Measurements from ENCODE around the gene LARGE1.

LARGE1 gene

DNA sequence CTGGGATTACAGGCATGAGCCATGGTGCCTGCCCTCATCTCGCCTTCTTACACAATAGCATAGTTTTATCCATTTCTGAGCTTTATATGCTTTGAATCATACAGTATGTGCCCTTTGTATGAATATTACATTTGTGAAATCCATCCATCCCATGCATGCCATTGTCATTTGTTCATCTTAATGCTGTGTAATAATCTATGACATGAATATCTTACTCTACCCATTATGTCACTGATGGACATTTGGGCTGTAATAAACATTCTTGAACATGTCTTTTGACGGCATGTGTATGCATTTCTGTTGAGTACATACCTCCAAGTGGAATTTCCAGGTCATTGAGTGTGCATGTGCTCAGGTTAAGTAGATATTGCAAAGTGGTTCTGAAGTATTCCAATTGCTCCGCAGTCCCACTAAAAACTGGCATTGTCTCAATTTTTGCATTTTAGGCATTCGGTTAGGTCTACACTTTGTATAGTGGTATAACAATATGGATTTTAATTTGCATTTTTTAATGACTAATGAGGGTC is 522.8 kb downstream of the LARGE1 start:
- TF ChIP-seq TCF12 (IDR thresholded peaks at IDR 0.05; ENCODE audit: low read depth) (no peak), NFIC (IDR thresholded peaks at IDR 0.05) (no peak), USF1 (IDR thresholded peaks at IDR 0.05) (no peak), MAX (IDR thresholded peaks at IDR 0.05) (no peak), ZBTB7A (IDR thresholded peaks at IDR 0.05; ENCODE audit: low read depth) (no peak), EP300 (IDR thresholded peaks at IDR 0.05; ENCODE audit: borderline replicate concordance) (no peak), FOXM1 (IDR thresholded peaks at IDR 0.05; ENCODE audit: borderline replicate concordance, low read depth) (no peak), CREB1 (IDR thresholded peaks at IDR 0.05; ENCODE audit: low read depth) (no peak), TEAD4 (IDR thresholded peaks at IDR 0.05) (no peak), CEBPB (IDR thresholded peaks at IDR 0.05) (no peak), YY1 (IDR thresholded peaks at IDR 0.05; ENCODE audit: low read depth) (no peak), RAD21 (IDR thresholded peaks at IDR 0.05; ENCODE audit: low read depth) (no peak), TAF1 (IDR thresholded peaks at IDR 0.05; ENCODE audit: low read depth) (no peak), EGR1 (IDR thresholded peaks at IDR 0.05) (no peak)
- TF ChIP-seq, protein P1, sequence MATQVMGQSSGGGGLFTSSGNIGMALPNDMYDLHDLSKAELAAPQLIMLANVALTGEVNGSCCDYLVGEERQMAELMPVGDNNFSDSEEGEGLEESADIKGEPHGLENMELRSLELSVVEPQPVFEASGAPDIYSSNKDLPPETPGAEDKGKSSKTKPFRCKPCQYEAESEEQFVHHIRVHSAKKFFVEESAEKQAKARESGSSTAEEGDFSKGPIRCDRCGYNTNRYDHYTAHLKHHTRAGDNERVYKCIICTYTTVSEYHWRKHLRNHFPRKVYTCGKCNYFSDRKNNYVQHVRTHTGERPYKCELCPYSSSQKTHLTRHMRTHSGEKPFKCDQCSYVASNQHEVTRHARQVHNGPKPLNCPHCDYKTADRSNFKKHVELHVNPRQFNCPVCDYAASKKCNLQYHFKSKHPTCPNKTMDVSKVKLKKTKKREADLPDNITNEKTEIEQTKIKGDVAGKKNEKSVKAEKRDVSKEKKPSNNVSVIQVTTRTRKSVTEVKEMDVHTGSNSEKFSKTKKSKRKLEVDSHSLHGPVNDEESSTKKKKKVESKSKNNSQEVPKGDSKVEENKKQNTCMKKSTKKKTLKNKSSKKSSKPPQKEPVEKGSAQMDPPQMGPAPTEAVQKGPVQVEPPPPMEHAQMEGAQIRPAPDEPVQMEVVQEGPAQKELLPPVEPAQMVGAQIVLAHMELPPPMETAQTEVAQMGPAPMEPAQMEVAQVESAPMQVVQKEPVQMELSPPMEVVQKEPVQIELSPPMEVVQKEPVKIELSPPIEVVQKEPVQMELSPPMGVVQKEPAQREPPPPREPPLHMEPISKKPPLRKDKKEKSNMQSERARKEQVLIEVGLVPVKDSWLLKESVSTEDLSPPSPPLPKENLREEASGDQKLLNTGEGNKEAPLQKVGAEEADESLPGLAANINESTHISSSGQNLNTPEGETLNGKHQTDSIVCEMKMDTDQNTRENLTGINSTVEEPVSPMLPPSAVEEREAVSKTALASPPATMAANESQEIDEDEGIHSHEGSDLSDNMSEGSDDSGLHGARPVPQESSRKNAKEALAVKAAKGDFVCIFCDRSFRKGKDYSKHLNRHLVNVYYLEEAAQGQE (IDR thresholded peaks at IDR 0.05; ENCODE audit: low read depth), result no peak

GRCh38 chr22:33393432-33393831 is 526.8 kb downstream of the LARGE1 start:
- no peak for TF ChIP-seq TCF12 (IDR thresholded peaks at IDR 0.05; ENCODE audit: low read depth)
- TF ChIP-seq YY1 (IDR thresholded peaks at IDR 0.05; ENCODE audit: low read depth), result no peak

DNA sequence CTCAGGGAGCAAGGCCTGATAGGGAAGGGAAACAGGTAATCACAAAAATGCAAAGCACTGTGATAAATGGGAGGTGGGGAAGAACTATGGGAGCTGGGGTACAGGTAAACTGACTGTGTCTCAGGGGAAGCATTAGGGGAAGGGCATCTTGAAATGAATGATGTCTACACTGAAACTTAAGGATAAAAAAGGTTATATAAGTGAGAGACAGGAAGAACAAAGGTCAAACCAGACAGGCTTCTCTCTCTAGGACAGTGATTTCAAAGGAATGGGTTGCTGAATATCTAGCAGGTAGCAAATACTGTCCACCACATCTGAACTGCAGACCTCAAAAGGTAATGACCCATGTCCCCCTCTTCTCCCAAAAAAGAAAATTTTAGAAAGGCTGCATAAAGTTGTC is 529.0 kb downstream of the LARGE1 start:
- no peak for TF ChIP-seq FOXM1 (IDR thresholded peaks at IDR 0.05; ENCODE audit: borderline replicate concordance, low read depth)
- TF ChIP-seq RAD21 (IDR thresholded peaks at IDR 0.05; ENCODE audit: low read depth), result no peak
- no peak for TF ChIP-seq NFIC (IDR thresholded peaks at IDR 0.05)
- no peak for TF ChIP-seq EP300 (IDR thresholded peaks at IDR 0.05; ENCODE audit: borderline replicate concordance)
- no peak for TF ChIP-seq USF1 (IDR thresholded peaks at IDR 0.05)

GRCh38 chr22:33389936-33390335 is 530.3 kb downstream of the LARGE1 start:
- TF ChIP-seq FOXM1 (IDR thresholded peaks at IDR 0.05; ENCODE audit: borderline replicate concordance, low read depth) (no peak), ZBTB7A (IDR thresholded peaks at IDR 0.05; ENCODE audit: low read depth) (no peak), EGR1 (IDR thresholded peaks at IDR 0.05) (no peak), RAD21 (IDR thresholded peaks at IDR 0.05; ENCODE audit: low read depth) (no peak), MAX (IDR thresholded peaks at IDR 0.05) (no peak), EP300 (IDR thresholded peaks at IDR 0.05; ENCODE audit: borderline replicate concordance) (no peak), USF1 (IDR thresholded peaks at IDR 0.05) (no peak), TCF12 (IDR thresholded peaks at IDR 0.05; ENCODE audit: low read depth) (no peak), YY1 (IDR thresholded peaks at IDR 0.05; ENCODE audit: low read depth) (no peak), TAF1 (IDR thresholded peaks at IDR 0.05; ENCODE audit: low read depth) (no peak), CREB1 (IDR thresholded peaks at IDR 0.05; ENCODE audit: low read depth) (no peak), TEAD4 (IDR thresholded peaks at IDR 0.05) (no peak), NFIC (IDR thresholded peaks at IDR 0.05) (no peak), CEBPB (IDR thresholded peaks at IDR 0.05) (no peak)
- TF ChIP-seq, protein P1 (IDR thresholded peaks at IDR 0.05; ENCODE audit: low read depth), result no peak

- TF ChIP-seq EP300 (IDR thresholded peaks at IDR 0.05; ENCODE audit: borderline replicate concordance) (no peak), TEAD4 (IDR thresholded peaks at IDR 0.05) (no peak), EGR1 (IDR thresholded peaks at IDR 0.05) (no peak), ZBTB7A (IDR thresholded peaks at IDR 0.05; ENCODE audit: low read depth) (no peak), USF1 (IDR thresholded peaks at IDR 0.05) (no peak), CEBPB (IDR thresholded peaks at IDR 0.05) (no peak), FOXM1 (IDR thresholded peaks at IDR 0.05; ENCODE audit: borderline replicate concordance, low read depth) (no peak), RAD21 (IDR thresholded peaks at IDR 0.05; ENCODE audit: low read depth) (no peak), TCF12 (IDR thresholded peaks at IDR 0.05; ENCODE audit: low read depth) (no peak), TAF1 (IDR thresholded peaks at IDR 0.05; ENCODE audit: low read depth) (no peak), CREB1 (IDR thresholded peaks at IDR 0.05; ENCODE audit: low read depth) (no peak), YY1 (IDR thresholded peaks at IDR 0.05; ENCODE audit: low read depth) (no peak), MAX (IDR thresholded peaks at IDR 0.05) (no peak), NFIC (IDR thresholded peaks at IDR 0.05) (no peak)
- TF ChIP-seq, protein P1 (IDR thresholded peaks at IDR 0.05; ENCODE audit: low read depth), result no peak
Observed at GRCh38 chr22:33386270-33386669, 534.0 kb downstream of the LARGE1 start.
